Type B pancreatic cell (in vitro differentiated cells): ENCODE data around the gene ENPP4. TPM values are rescaled to one million over a fixed set of nuclear protein-coding genes. Genes with fewer than 3 reads are reported as not detected.

Experiments
- DNase-seq: peaks from one replicate; pipeline ENCODE4 v3.0.0; 2021; ENCODE audit warnings: mixed read lengths; ENCODE audit not compliant: unreplicated experiment; ENCODE audit errors: extremely low spot score
- H3K27ac Mint-ChIP-seq: 2 replicates; pipeline ENCODE4 v1.8.0; 2021; ENCODE audit warnings: mild to moderate bottlenecking, mixed read lengths
- H3K27me3 Mint-ChIP-seq: 2 replicates; pipeline ENCODE4 v1.8.0; 2021; ENCODE audit warnings: mixed read lengths
- H3K36me3 Mint-ChIP-seq: 2 replicates; pipeline ENCODE4 v1.8.0; 2021; ENCODE audit warnings: mixed read lengths
- H3K4me1 Mint-ChIP-seq: one replicate; pipeline ENCODE4 v1.8.0; 2021; ENCODE audit warnings: mixed read lengths; ENCODE audit not compliant: unreplicated experiment
- H3K4me3 Mint-ChIP-seq: 2 replicates; pipeline ENCODE4 v1.8.0; 2021; ENCODE audit warnings: mild to moderate bottlenecking, mixed read lengths
- H3K9me3 Mint-ChIP-seq: 2 replicates; pipeline ENCODE4 v1.8.0; 2021; ENCODE audit warnings: mixed read lengths
- CTCF ChIP-seq: fragments of 200-600 bp; sonication (generic); conservative IDR thresholded peaks from 2 replicates; pipeline ENCODE4 v1.5.0; 2021; ENCODE audit warnings: antibody characterized with exemption, mild to moderate bottlenecking
- total RNA-seq: library from RNA; stranded (reverse); gene quantifications from 2 replicates; pipeline ENCODE4 v1.2.1, GENCODE V29; 2021; ENCODE audit warnings: low replicate concordance

The ENPP4 gene
- total RNA-seq, 1 donor from 2014 or later, result 4.9 TPM

GRCh38 chr6:46174904-46175303, 45.1 kb downstream of the ENPP4 start:
- no peaks in the 10 kb centered on the region for H3K4me1 Mint-ChIP-seq
- no peak for DNase-seq
- no peak overlapping the region for H3K27ac Mint-ChIP-seq
- H3K36me3 Mint-ChIP-seq, result no peaks in the 10 kb centered on the region
- no peak for TF ChIP-seq CTCF
- peaks cover 21% of the 10 kb centered on the region for H3K27me3 Mint-ChIP-seq
- no peak overlapping the region for H3K4me3 Mint-ChIP-seq
- H3K9me3 Mint-ChIP-seq, result no peaks in the 10 kb centered on the region

GRCh38 chr6:46175446-46175845, 45.7 kb downstream of the ENPP4 start:
- Mint-ChIP-seq H3K27ac (no peak overlapping the region), H3K4me1 (no peaks in the 10 kb centered on the region), H3K27me3 (peaks cover 16% of the 10 kb centered on the region), H3K36me3 (no peaks in the 10 kb centered on the region), H3K4me3 (no peak overlapping the region), H3K9me3 (no peaks in the 10 kb centered on the region)
- no peak for TF ChIP-seq CTCF
- DNase-seq, result no peak

GRCh38 chr6:46175976-46176375, 46.2 kb downstream of the ENPP4 start:
- Mint-ChIP-seq H3K27ac (no peak overlapping the region), H3K9me3 (no peaks in the 10 kb centered on the region), H3K4me1 (no peaks in the 10 kb centered on the region), H3K27me3 (peaks cover 18% of the 10 kb centered on the region), H3K4me3 (no peak overlapping the region), H3K36me3 (no peaks in the 10 kb centered on the region)
- TF ChIP-seq CTCF, result no peak
- DNase-seq, result no peak

GRCh38 chr6:46184114-46184513, 54.3 kb downstream of the ENPP4 start:
- Mint-ChIP-seq H3K4me1 (no peaks in the 10 kb centered on the region), H3K27ac (no peak overlapping the region), H3K27me3 (peaks cover 27% of the 10 kb centered on the region), H3K4me3 (no peak overlapping the region), H3K9me3 (no peaks in the 10 kb centered on the region), H3K36me3 (no peaks in the 10 kb centered on the region)
- TF ChIP-seq CTCF, result no peak
- DNase-seq, result no peak

GRCh38 chr6:46186583-46186982, 56.8 kb downstream of the ENPP4 start:
- TF ChIP-seq CTCF, result no peak
- H3K9me3 Mint-ChIP-seq, result no peaks in the 10 kb centered on the region
- no peak for DNase-seq
- no peaks in the 10 kb centered on the region for H3K36me3 Mint-ChIP-seq
- no peaks in the 10 kb centered on the region for H3K4me1 Mint-ChIP-seq
- peaks cover 18% of the 10 kb centered on the region for H3K27me3 Mint-ChIP-seq
- no peak overlapping the region for H3K27ac Mint-ChIP-seq
- H3K4me3 Mint-ChIP-seq, result no peak overlapping the region

- H3K4me3 Mint-ChIP-seq, result no peak overlapping the region
- no peaks in the 10 kb centered on the region for H3K36me3 Mint-ChIP-seq
- no peak for TF ChIP-seq CTCF
- H3K27me3 Mint-ChIP-seq, result peaks cover 4% of the 10 kb centered on the region
- H3K27ac Mint-ChIP-seq, result no peak overlapping the region
- H3K4me1 Mint-ChIP-seq, result no peaks in the 10 kb centered on the region
- no peaks in the 10 kb centered on the region for H3K9me3 Mint-ChIP-seq
- DNase-seq, result no peak
These were observed 59.9 kb downstream of the ENPP4 start for GRCh38 chr6:46189726-46190125.
